Left lung (tissue), 10 donors: Measurements from ENCODE around the gene TIRAP. TPM values are rescaled to one million over a fixed set of nuclear protein-coding genes. Genes with fewer than 3 reads are reported as not detected.

Experiments used
- ATAC-seq: fragments of 200-7000 bp; cut with Tn5 transposase; one replicate; pipeline ENCODE4 v1.9.1; 2020; ENCODE audit warnings: moderate library complexity
- DNase-seq, 4 donors: peaks; one replicate each; pipeline ENCODE4 v3.0.0-alpha.2; 2013 to 2020
- H3K27ac ChIP-seq, 2 donors: fragments of 200-600 bp; sonication (generic) in 1 of 2; one replicate each; pipeline versions ENCODE4 v1.5.0 to v1.8.0; 2020 to 2021
- H3K27me3 ChIP-seq, 2 donors: fragments of 200-600 bp; sonication (generic) in 1 of 2; one replicate each; pipeline versions ENCODE4 v1.5.0 to v1.8.0; 2020 to 2021
- H3K36me3 ChIP-seq, 2 donors: fragments of 200-600 bp; sonication (generic) in 1 of 2; one replicate each; pipeline versions ENCODE4 v1.5.0 to v1.8.0; 2020 to 2021
- H3K4me1 ChIP-seq, 2 donors: fragments of 200-600 bp; one replicate each; pipeline ENCODE4 v1.8.0; 2021
- H3K4me3 ChIP-seq, 2 donors: fragments of 200-600 bp; sonication (generic) in 1 of 2; one replicate each; pipeline versions ENCODE4 v1.5.0 to v1.8.0; 2020 to 2021; ENCODE audit warnings: mild to moderate bottlenecking in 1 of 2
- H3K9me3 ChIP-seq, 2 donors: fragments of 200-600 bp; sonication (generic) in 1 of 2; one replicate each; pipeline versions ENCODE4 v1.5.0 to v1.8.0; 2020 to 2021
- intact Hi-C, 2 donors: fragments of 100-400 bp; cut with DNase I; formaldehyde crosslinking; loops; one replicate each; pipeline versions ENCODE4 v1.11.2 to v1.14.2; 2022
- polyA plus RNA-seq, 6 donors: library from polyadenylated mRNA; unstranded; fragments of 120-200 nt; gene quantifications; one replicate each; pipeline ENCODE4 v1.2.1, GENCODE V29; 2013; ENCODE audit not compliant: insufficient read length in 6 of 6
- total RNA-seq, 2 donors: library from RNA; stranded (reverse); fragmentation: NEBNext Ultra II Directional; extraction: Animal tissue kit (Norgen Biotek cat#: 25700); gene quantifications; one replicate each; pipeline ENCODE4 v1.2.1, GENCODE V29; 2021
- TF ChIP-seq, protein P1 (sequence below), 2 donors: fragments of 200-600 bp; sonication (generic) in 1 of 2; IDR thresholded peaks; one replicate each; pipeline versions ENCODE4 v1.5.0 to v1.8.0; 2021; ENCODE audit warnings: antibody characterized with exemption in 2 of 2
- donor health status: DM: no; HTN: yes; CAD: no.
- donor health status: DM: no; HTN: no; CAD: no.

TIRAP gene
- total and polyA plus RNA-seq, 8 donors: 8.5 to 21.0 (median 19.2) TPM

- Histone ChIP-seq H3K27me3 (no peaks in the 10 kb centered on the region), H3K4me3 (no peak overlapping the region), H3K27ac (peak overlapping the region in 1 of 2 donors; percentile 23), H3K36me3 (peaks cover 0 to 49% of the 10 kb centered on the region in 2 donors), H3K9me3 (no peaks in the 10 kb centered on the region), H3K4me1 (peaks cover 15 to 30% of the 10 kb centered on the region in 2 donors)
- TF ChIP-seq, protein P1, sequence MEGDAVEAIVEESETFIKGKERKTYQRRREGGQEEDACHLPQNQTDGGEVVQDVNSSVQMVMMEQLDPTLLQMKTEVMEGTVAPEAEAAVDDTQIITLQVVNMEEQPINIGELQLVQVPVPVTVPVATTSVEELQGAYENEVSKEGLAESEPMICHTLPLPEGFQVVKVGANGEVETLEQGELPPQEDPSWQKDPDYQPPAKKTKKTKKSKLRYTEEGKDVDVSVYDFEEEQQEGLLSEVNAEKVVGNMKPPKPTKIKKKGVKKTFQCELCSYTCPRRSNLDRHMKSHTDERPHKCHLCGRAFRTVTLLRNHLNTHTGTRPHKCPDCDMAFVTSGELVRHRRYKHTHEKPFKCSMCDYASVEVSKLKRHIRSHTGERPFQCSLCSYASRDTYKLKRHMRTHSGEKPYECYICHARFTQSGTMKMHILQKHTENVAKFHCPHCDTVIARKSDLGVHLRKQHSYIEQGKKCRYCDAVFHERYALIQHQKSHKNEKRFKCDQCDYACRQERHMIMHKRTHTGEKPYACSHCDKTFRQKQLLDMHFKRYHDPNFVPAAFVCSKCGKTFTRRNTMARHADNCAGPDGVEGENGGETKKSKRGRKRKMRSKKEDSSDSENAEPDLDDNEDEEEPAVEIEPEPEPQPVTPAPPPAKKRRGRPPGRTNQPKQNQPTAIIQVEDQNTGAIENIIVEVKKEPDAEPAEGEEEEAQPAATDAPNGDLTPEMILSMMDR (IDR thresholded peaks at IDR 0.05): no peak
- ATAC-seq: no peak
- peak in 1 of 4 donors; percentile 2 for DNase-seq
- intact Hi-C loops: no loop called here
Observed at GRCh38 chr11:126336138-126336541, 53.2 kb downstream of the TIRAP start.

- Histone ChIP-seq H3K27me3 (no peaks in the 10 kb centered on the region), H3K27ac (peak overlapping the region in 1 of 2 donors; percentile 23), H3K4me3 (no peak overlapping the region), H3K4me1 (peaks cover 15 to 30% of the 10 kb centered on the region in 2 donors), H3K9me3 (no peaks in the 10 kb centered on the region), H3K36me3 (peaks cover 0 to 49% of the 10 kb centered on the region in 2 donors)
- ATAC-seq: no peak
- no peak for DNase-seq
- intact Hi-C loops: no loop called here
- TF ChIP-seq, protein P1 (IDR thresholded peaks at IDR 0.05): no peak
Observed at GRCh38 chr11:126336671-126337101, 53.8 kb downstream of the TIRAP start.

DNA sequence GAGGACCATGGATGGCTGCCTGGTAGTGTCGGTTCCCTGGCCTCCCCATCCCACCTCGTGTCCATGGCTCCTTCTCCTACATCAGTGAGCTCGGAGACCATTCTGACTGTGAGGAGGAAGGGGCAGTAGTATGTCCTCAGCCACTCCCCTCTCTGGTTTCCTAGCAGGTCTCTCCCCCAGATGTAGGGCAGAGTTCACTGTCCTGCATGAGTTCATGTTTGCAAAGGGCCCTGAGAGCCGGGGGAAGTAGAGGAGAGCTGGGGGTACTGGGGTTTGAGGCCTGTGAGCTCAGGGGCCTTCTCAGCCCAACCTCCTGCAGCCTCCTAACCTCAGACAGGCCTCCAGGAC, 54.2 kb downstream of the TIRAP start:
- Histone ChIP-seq H3K4me1 (peaks cover 15 to 33% of the 10 kb centered on the region in 2 donors), H3K9me3 (no peaks in the 10 kb centered on the region), H3K4me3 (no peak overlapping the region), H3K36me3 (peaks cover 0 to 49% of the 10 kb centered on the region in 2 donors), H3K27ac (no peak overlapping the region), H3K27me3 (no peaks in the 10 kb centered on the region)
- ATAC-seq: no peak
- TF ChIP-seq, protein P1 (IDR thresholded peaks at IDR 0.05): no peak
- intact Hi-C loops: no loop called here
- no peak for DNase-seq

DNA sequence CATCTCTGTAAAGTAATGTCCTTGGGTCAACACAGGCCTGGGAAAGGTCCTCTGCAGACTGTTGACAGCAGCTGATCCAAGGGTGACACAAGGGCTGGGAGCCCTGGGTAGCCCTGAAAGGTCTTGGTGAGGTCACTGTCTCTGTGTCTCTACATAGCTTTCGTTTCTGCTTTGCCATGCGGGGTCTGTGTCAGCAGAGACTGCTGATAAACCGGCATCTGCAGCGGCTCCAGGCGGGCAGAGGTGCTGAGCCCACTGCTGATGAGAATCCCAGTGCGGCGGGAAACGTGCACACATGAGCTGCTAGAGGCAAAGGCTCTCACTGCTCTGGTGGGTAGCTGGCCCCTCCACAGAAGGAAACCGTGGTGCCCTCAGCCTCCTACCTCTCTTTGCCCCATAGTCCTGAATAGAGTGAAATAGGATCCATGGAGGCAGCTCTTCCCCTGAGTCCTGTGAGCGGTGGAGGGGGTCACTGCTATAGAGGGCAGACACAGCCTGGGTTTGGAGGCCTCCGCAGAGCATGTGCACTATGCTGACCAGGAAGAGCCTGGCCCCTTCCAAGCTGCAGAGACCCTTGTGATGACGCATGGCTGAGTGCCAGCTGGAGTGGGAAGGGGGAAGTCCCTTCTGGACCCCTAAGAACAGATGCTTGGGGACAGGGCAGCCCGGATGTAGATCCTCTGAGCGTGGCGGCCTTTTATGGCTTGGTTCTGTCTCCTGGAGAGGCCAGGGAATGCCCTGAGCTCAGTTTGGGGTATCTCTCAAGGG, 54.8 kb downstream of the TIRAP start:
- Histone ChIP-seq H3K27me3 (no peaks in the 10 kb centered on the region), H3K4me1 (peaks cover 15 to 35% of the 10 kb centered on the region in 2 donors), H3K9me3 (no peaks in the 10 kb centered on the region), H3K36me3 (peaks cover 0 to 47% of the 10 kb centered on the region in 2 donors), H3K27ac (no peak overlapping the region), H3K4me3 (no peak overlapping the region)
- ATAC-seq (no peak), DNase-seq (no peak)
- intact Hi-C loops: no loop called here
- TF ChIP-seq, protein P1 (IDR thresholded peaks at IDR 0.05): no peak

DNA sequence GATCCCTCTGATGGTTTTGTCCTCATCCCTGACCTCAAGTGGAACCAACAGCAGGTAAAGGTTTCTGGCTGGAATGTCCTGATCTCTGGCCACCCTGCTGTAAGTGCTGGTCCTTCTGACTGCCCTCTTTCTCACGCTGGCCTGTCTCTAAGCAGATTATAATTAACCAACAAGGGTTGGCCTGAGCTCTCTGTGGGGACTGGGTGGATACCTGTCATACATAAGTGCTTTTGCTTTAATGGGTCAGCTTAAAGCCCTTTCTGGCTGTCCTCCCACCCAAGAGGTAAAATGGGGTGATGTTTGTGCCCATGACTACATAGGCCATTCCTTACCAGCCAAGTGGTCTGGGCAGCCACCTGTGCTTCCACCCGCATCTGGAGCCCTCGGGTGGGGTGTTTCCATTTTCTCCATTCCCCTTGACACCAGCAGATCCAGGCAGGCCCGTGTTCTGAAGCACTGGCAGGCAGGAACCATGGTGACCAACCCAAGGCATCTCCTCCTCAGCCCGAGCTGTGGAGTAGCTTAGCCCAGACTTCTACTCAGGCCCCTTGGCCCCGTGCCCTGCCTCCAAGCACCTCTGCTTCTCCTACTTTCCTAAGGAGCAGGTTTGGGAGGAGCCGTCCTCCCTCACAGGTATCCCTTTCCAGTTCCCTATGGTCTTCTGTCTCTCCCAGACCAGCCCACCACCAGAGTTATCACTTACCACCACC, 55.6 kb downstream of the TIRAP start:
- Histone ChIP-seq H3K27me3 (no peaks in the 10 kb centered on the region), H3K4me3 (no peak overlapping the region), H3K36me3 (peaks cover 0 to 45% of the 10 kb centered on the region in 2 donors), H3K4me1 (peaks cover 15 to 35% of the 10 kb centered on the region in 2 donors), H3K27ac (no peak overlapping the region), H3K9me3 (no peaks in the 10 kb centered on the region)
- ATAC-seq (peak; percentile 6), DNase-seq (no peak)
- intact Hi-C loops: no loop called here
- TF ChIP-seq, protein P1 (IDR thresholded peaks at IDR 0.05): no peak
